Keratinocyte (primary cell): ENCODE results near the gene MRPL3. TPM values are rescaled to one million over a fixed set of nuclear protein-coding genes. Genes with fewer than 3 reads are reported as not detected.

ENCODE experiments used
- DNase-seq: peaks from one replicate; pipeline ENCODE4 v3.0.0-alpha.2; 2011; ENCODE audit warnings: low read depth, missing footprints, low spot score
- FAIRE-seq: peaks from 2 replicates; lab custom pipeline; 2011; peaks lifted over from hg19 to GRCh38; lab: Jason Lieb, UNC
- H2AFZ ChIP-seq: 2 replicates; pipeline ENCODE4 v1.6.0; 2012; ENCODE audit warnings: low read length, control low read depth, inconsistent platforms; ENCODE audit not compliant: control insufficient read depth
- H3K27ac ChIP-seq: 2 replicates; pipeline ENCODE4 v1.5.1; 2011; ENCODE audit warnings: low read length; ENCODE audit not compliant: control insufficient read depth, insufficient read depth
- H3K27me3 ChIP-seq: 3 replicates; pipeline ENCODE4 v1.6.0; 2011; ENCODE audit warnings: low read length; ENCODE audit not compliant: control insufficient read depth, insufficient read depth; ENCODE audit errors: extremely low read depth
- H3K36me3 ChIP-seq, 2 experiments: 2 replicates in 1 of 2; 3 replicates in 1 of 2; pipeline ENCODE4 v1.5.1; 2011; ENCODE audit warnings: low read length in 2 of 2, mild to moderate bottlenecking in 1 of 2; ENCODE audit not compliant: control insufficient read depth in 2 of 2, insufficient read depth in 2 of 2; ENCODE audit errors: extremely low read depth in 1 of 2
- H3K4me1 ChIP-seq: 3 replicates; pipeline ENCODE4 v1.5.1; 2011; ENCODE audit warnings: low read length; ENCODE audit not compliant: control insufficient read depth, insufficient read depth; ENCODE audit errors: extremely low read depth
- H3K4me2 ChIP-seq: 3 replicates; pipeline ENCODE4 v1.6.0; 2011; ENCODE audit warnings: low read depth, low read length; ENCODE audit not compliant: control insufficient read depth, insufficient read depth; ENCODE audit errors: extremely low read depth
- H3K4me3 ChIP-seq, 3 experiments: fragments of 200-600 bp in 1 of 3; sonication (generic) in 1 of 3; 2 replicates in 2 of 3; 3 replicates in 1 of 3; pipeline ENCODE4 v1.5.1; 2011 to 2016; ENCODE audit warnings: low read length in 3 of 3, mild to moderate bottlenecking in 3 of 3, control low read depth in 2 of 3, inconsistent platforms in 1 of 3, low read depth in 1 of 3, mixed read lengths in 1 of 3, mixed run types in 1 of 3, moderate library complexity in 1 of 3; ENCODE audit not compliant: control insufficient read depth in 2 of 3, insufficient read depth in 2 of 3; ENCODE audit errors: extremely low read depth in 1 of 3
- H3K79me2 ChIP-seq: 2 replicates; pipeline ENCODE4 v1.6.0; 2012; ENCODE audit warnings: low read length; ENCODE audit not compliant: control insufficient read depth, insufficient read depth
- H3K9ac ChIP-seq: 3 replicates; pipeline ENCODE4 v1.6.0; 2011; ENCODE audit warnings: low read length; ENCODE audit not compliant: control insufficient read depth, insufficient read depth; ENCODE audit errors: extremely low read depth
- H3K9me1 ChIP-seq: 3 replicates; pipeline ENCODE4 v1.6.0; 2011; ENCODE audit warnings: low read length; ENCODE audit not compliant: control insufficient read depth, insufficient read depth; ENCODE audit errors: extremely low read depth
- H3K9me3 ChIP-seq: 2 replicates; pipeline ENCODE4 v1.5.1; 2012; ENCODE audit warnings: low read depth, low read length; ENCODE audit not compliant: control insufficient read depth
- H4K20me1 ChIP-seq: 3 replicates; pipeline ENCODE4 v1.6.0; 2011; ENCODE audit warnings: low read length; ENCODE audit not compliant: control insufficient read depth, insufficient read depth; ENCODE audit errors: extremely low read depth
- EZH2 ChIP-seq: IDR thresholded peaks from one replicate; pipeline ENCODE4 v1.6.1; 2012; ENCODE audit warnings: inconsistent platforms, mild to moderate bottlenecking, low read length, moderate library complexity
- dilution Hi-C: fragments of 300-500 bp; cut with MboI; formaldehyde crosslinking; loops from one replicate; pipeline ENCODE4 v1.7.0; 2020; ENCODE audit warnings: low sequenced_read_pairs; ENCODE audit not compliant: extremely low pct_ligation_motif_present
- polyA plus RNA-seq, 5 experiments: library from polyadenylated mRNA; depleted of rRNA in 3 of 5; stranded (reverse) in 3 of 5; stranded (forward) in 1 of 5; unstranded in 1 of 5; fragments of >200 nt; gene quantifications; 1 replicate in 1 of 5; 2 replicates in 3 of 5; 3 replicates in 1 of 5; pipeline versions ENCODE4 v1.2.1 to v1.2.3, GENCODE V29; 2011 to 2012; ENCODE audit warnings: missing spikeins in 2 of 5, low read depth in 1 of 5, low replicate concordance in 1 of 5
- TF ChIP-seq, protein P1 (sequence below), 3 experiments: IDR thresholded peaks in 1 of 3; conservative IDR thresholded peaks in 1 of 3; optimal IDR thresholded peaks in 1 of 3; 2 replicates in 2 of 3; 3 replicates in 1 of 3; pipeline versions ENCODE3 to v1.5.1; 2011; ENCODE audit warnings: low read length in 3 of 3, mild to moderate bottlenecking in 3 of 3, moderate library complexity in 2 of 3, control low read depth in 1 of 3, inconsistent platforms in 1 of 3; ENCODE audit not compliant: insufficient read depth in 2 of 3; ENCODE audit errors: extremely low read depth in 1 of 3

The MRPL3 gene
- polyA plus RNA-seq, 1 donor (not counting 4 experiments of a cell fraction or from before 2014, with no cell fraction given) = 228 TPM

DNA sequence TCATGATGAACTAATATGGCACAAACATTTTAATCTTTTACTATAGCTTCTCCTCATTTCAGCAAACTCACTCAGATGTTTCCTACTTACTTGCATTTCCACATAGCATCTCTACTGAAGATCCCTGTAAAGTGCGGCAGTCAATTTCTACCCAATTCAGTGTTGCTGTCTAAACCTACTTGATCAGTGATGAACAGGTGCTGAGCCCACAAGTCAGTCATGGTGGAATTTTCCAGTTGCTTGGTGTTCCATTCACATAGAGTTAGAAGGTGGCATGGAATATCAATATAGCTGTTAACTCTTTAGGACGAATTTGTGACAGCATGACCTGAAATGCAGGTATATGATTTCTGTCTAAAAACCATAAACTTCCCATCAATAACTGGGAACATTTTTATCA lies 22.7 kb downstream of the MRPL3 start:
- peaks cover 4 to 6% of the 10 kb centered on the region in 2 experiments for H3K36me3 ChIP-seq
- no peak overlapping the region for H3K4me3 ChIP-seq
- H3K9ac ChIP-seq = no peak overlapping the region
- dilution Hi-C loops = no loop called here
- no peaks in the 10 kb centered on the region for H3K27me3 ChIP-seq
- DNase-seq (no peak), FAIRE-seq (no peak)
- peaks cover 13% of the 10 kb centered on the region for H3K79me2 ChIP-seq
- H2AFZ ChIP-seq = no peak overlapping the region
- H3K4me2 ChIP-seq = no peak overlapping the region
- H3K4me1 ChIP-seq = no peaks in the 10 kb centered on the region
- H3K9me3 ChIP-seq = no peaks in the 10 kb centered on the region
- TF ChIP-seq EZH2 = no peak
- TF ChIP-seq, protein P1, sequence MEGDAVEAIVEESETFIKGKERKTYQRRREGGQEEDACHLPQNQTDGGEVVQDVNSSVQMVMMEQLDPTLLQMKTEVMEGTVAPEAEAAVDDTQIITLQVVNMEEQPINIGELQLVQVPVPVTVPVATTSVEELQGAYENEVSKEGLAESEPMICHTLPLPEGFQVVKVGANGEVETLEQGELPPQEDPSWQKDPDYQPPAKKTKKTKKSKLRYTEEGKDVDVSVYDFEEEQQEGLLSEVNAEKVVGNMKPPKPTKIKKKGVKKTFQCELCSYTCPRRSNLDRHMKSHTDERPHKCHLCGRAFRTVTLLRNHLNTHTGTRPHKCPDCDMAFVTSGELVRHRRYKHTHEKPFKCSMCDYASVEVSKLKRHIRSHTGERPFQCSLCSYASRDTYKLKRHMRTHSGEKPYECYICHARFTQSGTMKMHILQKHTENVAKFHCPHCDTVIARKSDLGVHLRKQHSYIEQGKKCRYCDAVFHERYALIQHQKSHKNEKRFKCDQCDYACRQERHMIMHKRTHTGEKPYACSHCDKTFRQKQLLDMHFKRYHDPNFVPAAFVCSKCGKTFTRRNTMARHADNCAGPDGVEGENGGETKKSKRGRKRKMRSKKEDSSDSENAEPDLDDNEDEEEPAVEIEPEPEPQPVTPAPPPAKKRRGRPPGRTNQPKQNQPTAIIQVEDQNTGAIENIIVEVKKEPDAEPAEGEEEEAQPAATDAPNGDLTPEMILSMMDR (optimal IDR thresholded peaks at IDR 0.05 in 1 of 3, IDR thresholded peaks at IDR 0.05 in 1 of 3, conservative IDR thresholded peaks at IDR 0.05 in 1 of 3; ENCODE audit: extremely low read depth in 1 of 3, insufficient read depth in 2 of 3, low read length in 3 of 3) = no peak
- H4K20me1 ChIP-seq = no peaks in the 10 kb centered on the region
- H3K27ac ChIP-seq = no peak overlapping the region
- H3K9me1 ChIP-seq = no peaks in the 10 kb centered on the region

DNA sequence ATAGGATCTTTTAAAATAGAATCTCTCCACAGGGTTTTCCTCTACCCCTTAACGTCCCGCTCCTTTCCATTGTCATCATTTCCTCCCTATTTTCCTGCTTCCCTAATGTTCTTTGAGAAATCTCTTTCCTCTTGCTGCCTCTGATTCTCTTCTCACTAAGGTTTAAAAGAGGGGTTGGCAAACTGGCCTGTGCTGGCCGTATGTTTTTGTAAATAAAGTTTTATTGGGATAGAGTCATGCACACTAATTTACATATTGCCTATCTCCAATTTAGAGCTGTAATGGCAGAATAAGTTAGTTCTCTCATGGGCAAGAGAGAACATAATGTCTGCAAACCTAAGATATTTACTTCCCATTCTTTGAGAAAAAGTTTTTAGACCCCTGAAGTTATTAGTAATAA lies 25.0 kb downstream of the MRPL3 start:
- no peaks in the 10 kb centered on the region for H3K4me1 ChIP-seq
- no peaks in the 10 kb centered on the region for H4K20me1 ChIP-seq
- no peaks in the 10 kb centered on the region for H3K9me3 ChIP-seq
- no peak overlapping the region for H3K4me3 ChIP-seq
- no peak overlapping the region for H3K4me2 ChIP-seq
- DNase-seq (no peak), FAIRE-seq (no peak)
- peaks cover 25% of the 10 kb centered on the region for H3K79me2 ChIP-seq
- TF ChIP-seq, protein P1 (optimal IDR thresholded peaks at IDR 0.05 in 1 of 3, IDR thresholded peaks at IDR 0.05 in 1 of 3, conservative IDR thresholded peaks at IDR 0.05 in 1 of 3; ENCODE audit: extremely low read depth in 1 of 3, insufficient read depth in 2 of 3, low read length in 3 of 3) = no peak
- no peak for TF ChIP-seq EZH2
- no peak overlapping the region for H3K9ac ChIP-seq
- H3K36me3 ChIP-seq = peaks cover 0 to 4% of the 10 kb centered on the region in 2 experiments
- dilution Hi-C loops = no loop called here
- no peaks in the 10 kb centered on the region for H3K9me1 ChIP-seq
- no peak overlapping the region for H3K27ac ChIP-seq
- no peaks in the 10 kb centered on the region for H3K27me3 ChIP-seq
- no peak overlapping the region for H2AFZ ChIP-seq
